ENCODE measurements around the gene POU3F1.

The POU3F1 gene

DNA sequence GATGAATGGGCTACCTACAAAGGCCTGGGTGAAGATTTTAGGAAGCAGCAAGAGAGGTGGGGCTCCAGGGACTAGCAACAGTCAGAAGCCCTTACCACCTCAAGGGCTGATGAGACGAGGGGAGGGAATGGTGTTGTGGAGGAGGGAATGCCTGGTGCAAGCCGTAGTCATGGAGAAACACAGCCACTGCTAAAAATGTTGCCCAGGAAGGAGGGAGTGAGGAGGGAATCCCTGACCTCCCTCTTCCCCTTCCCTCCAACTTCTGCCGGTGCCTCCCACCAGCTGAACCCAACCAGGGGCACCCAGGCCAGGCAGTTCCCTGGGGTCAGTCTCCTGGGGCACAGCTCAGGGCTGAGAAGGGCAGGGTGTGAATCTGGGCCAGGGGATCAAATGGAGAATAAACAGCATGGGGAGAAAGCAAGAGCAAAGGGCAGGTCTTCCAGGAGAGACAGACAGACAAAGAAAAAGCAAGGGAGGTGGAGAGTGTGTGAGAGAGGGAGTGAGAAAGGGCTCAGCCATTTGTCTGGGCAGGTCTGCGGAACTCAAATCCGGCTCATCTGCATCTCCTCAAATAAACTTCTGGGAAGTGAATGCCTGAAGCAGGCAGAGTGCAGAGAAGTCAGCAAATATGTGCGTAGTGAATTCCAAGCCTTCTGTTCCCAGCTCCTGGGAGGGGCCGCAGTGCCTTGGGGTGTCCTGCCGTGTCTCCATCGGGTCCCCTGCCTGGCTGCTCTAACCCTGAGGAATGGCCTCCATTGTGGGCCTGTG lies 27.1 kb upstream of the POU3F1 start:
- DNase-seq: no peak

DNA sequence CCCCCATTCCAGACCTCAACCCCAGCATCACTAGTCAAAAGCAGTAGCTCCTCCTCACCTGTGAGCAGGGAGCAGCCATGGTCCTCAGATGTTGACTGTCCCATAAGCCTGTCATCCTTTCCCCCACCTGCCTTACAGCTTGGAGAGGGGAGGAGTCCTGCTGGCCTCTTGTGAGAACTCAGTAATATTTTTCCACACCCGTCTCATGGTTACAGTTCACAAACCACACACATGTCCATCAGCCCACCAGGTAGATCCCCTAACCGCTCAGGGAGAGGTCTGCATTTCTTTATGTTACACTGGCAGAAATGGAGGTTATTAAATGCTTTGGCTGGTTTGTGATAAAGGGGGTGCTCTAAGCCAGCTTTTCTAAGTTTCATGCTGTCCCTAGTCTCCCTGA lies 26.3 kb upstream of the POU3F1 start:
- no peak for DNase-seq

DNA sequence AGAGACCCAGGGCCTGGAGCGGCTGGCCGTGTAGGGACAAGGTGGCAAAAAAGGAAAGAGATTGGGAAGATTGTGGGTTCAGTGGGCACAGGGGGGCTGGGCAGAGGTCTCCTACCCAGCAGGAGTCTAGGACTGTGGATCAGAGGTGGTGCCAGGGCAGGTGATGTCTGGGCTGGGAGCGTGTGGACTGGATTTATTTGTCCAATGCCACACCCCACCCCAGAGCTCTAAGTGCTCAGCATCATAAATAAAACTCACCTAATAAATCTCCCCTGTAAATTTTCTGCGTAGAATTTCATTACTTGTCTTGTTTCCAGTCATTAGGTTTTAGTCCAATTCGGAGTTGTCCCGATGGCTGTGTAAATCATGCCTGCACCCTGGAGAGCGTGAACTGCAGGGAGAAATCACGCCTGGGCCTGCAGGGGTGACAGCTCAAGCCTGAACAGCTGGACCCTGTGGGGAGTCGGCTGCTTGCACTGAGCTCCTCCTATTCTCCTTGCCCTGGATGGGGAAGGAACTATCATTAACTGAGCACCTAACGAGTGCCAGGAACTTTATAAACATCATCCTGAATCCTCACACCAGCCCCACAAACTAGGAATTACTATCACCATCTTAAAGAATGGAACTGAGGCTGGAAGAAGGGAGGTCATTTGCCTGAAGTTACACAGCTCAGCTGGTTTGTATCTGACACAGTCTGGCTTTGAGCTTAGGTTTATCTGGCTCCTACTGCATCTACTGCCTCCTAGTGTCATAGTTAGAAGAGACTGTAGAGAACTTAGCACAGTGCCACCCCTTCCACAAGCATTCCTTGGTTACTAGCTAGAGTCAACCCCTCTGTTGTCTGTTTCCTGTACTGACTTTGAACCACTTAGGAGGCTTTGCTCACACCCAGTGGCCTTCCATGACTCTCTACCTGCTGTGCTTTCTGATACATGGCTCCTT lies 25.0 kb upstream of the POU3F1 start:
- DNase-seq: peak; percentile 66

DNA sequence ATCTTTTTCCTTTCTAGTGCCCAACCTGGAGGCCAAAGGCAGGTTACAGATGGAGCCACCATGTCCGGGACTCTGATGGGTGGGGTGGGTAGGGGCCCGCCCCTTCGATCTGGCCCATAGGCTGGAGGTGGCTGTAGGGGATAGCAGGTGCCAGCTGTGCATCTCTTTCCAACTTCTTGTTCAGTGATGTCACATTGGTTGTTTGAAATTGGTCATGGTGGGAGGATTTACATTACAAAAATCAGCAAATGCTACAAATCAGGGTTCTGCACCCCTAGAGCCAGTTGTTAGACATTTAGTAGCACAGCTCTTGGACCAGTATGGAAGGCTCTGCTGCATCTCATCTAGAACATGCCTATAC lies 22.4 kb upstream of the POU3F1 start:
- DNase-seq: no peak

DNA sequence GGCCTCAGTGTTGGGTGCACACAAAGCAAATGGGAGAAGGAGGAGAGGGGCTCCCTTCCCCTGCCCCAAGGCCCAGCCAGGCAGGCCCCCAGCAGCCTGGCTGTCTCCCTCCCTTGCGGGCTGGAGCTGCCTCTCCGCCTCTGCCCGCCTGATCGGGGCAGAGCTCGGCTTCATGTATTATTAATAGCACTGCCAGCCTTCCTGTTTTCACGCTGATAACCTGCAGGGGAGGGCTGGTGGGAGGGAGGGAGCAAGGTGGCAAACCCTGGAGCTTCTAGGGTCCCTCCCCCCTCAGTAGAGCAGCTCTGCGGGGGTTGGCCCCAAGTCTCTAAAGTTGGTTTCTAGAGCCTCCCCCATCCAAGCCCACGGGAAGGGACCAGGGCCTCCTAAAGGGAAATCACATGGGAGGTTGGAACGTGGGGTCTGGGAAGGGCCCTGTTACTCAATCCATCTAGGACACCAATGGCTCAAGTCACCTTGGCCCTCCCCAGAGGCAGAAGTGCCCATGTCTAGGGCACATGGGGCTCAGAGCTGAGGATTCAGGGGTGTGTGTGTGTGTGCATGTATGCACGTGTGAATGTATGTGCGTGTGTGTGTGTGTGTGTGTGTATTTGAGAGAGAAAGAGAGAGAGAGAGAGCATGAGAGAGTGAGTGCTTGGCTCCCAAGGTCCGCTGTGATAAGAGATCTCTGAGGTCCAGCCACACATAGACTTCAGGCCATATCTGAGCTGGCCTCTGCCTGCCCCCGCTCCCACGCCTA lies 21.8 kb upstream of the POU3F1 start:
- DNase-seq: peak; percentile 34

DNA sequence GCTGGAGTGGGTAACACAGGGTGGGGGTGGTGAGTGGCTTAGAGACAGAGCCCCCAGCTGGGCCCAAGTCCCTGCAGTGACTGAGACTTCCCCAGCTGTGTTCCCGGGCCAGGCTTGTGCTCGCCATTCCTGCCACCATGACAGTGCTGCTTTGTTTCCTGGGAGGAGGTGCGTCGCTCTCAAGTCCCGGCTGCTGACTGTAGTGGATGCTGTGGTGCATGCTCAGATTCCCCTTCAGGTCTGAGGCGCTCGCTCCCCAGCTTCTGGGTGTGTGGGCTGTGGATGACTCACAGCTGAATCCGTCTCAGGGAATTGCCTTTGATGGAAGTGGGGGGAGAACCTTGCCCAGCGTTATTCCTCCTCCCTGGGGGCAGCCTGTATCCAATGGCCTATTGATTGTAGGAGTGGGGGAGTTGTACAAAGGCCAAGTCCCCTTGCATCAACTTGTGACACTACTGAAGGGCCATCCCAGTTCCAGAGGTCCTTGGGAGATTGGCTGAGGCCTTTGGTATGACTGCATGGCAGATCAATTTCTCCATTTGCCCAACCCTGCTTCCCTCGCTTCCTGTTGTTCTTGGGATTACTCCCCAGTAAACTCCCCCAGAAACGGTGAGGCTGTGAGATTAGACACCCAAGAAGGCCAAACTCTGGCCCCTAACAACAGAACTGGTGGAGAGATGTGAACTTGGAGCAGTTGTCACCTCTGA lies 17.8 kb upstream of the POU3F1 start:
- DNase-seq: no peak

DNA sequence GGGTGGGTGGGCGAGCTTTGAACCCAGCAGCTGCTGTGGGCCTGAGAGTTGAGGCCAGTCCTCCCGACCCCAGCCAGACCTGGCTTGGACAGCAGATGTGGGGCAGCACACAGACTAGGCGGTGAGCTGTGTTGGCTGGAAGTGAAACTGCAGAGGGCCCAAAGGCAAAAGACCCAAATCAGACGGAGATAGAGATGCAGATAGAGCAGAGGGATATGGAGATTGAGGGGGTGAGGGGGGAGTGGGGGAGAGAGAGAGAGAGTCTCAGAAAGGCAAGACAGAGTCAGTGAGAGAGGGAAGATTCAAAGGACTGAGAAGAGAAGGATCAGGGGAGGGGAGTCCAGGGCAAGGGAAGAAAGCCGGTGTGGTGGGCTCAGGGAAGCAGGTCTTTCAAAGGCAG lies 17.0 kb upstream of the POU3F1 start:
- no peak for DNase-seq

DNA sequence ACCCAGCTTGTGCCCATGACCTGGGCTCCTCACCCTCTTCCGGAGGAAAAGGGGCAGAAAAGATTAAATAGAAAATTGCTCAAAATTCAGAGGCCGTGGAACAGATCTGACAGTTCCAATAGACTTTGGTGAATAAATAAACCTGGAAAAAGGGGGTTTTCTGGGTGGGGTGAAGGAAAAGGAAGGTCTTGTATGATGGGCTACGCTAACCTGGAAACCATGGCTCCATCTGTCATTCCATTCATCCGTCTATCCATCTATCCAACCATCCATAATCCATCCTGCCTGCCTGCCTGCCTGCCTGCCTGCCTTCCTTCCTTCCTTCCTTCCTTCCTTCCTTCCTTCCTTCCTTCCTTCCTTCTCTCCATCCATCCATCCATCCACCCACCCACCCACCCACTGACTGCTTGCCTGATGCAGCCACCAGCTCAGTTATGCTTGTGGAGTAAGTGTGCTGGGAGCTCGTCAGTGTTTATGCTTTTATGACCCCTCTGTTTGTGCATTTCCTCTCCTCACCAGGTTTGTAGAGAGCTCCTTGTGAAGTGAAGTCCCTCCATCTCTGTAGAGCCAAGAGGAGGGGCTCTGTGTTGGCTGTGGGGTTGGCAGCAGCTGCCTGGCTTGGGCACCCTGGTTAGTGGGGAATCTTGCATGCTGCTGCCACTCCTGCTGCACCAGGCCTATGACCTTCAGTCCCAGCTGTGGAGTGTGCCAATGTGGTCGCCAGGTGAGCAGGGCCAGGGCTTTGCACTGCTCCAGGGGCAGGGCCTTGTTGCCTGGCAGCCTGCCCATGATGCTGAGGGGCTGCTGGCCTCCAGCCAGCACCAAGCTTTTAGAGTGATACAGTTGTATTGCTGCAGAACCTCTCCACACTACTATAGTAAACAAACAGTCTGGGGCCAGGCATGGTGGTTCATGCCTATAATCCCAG lies 16.0 kb upstream of the POU3F1 start:
- no peak for DNase-seq

DNA sequence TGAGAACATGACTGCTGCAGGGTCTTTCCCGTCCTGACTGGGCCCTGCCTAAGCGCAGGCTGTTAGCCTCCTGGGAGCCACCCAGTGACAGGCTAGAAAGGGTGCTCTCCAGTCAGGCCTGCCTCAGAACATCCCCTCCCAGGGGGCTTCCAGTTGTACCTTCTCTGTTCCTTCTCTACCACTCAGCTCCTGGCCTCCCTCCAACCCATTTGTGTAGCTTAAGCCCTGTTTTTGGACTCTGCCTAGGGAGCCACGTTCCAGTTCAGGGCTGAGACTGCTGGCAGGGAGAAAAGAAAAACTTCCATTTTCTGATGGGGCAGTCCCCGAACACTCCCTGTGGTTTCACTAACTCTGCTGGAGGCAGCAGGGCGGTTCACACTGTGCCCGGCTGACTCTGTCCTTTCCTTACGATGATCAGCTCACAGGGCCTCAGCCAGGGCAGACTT lies 15.3 kb upstream of the POU3F1 start:
- no peak for DNase-seq

DNA sequence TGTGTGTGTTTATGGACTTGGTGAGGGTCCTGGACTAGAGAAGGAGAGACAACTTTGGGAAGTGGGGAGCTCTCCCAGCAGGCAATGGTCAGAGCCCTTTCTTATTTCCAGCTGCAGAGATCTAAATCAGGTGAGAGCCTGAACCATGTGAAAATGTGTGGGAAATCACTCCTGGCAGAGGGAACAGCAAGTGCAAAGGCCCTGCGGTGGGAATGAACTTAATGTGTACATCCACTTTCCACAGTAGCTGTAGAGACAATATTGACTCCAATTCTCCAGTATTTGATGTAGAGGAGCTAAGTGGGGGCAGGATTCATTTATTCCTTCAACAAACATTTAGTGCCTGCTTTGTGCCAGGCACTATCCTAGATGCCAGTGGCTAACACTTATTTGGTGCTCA lies 14.7 kb upstream of the POU3F1 start:
- DNase-seq: no peak

DNA sequence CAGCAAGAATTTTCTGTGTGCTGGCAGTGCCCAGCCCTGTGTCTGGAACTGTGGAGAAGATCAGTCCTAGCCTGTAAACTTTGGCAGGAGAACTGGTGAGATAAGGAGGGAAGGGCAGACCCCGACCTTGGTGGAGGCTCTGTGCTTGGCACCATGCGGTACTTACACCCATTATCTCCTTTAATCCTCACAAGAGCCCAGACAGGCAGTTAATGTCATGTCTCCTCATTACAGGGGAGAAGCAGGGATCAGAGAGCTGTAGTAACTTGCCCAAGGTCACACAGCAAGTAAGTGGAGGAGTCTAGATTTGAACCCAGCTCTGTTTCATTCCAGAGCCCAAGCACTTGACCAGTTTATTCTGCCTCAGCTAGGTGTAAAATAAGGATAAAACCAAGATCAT lies 13.9 kb upstream of the POU3F1 start:
- peak; percentile 63 for DNase-seq

DNA sequence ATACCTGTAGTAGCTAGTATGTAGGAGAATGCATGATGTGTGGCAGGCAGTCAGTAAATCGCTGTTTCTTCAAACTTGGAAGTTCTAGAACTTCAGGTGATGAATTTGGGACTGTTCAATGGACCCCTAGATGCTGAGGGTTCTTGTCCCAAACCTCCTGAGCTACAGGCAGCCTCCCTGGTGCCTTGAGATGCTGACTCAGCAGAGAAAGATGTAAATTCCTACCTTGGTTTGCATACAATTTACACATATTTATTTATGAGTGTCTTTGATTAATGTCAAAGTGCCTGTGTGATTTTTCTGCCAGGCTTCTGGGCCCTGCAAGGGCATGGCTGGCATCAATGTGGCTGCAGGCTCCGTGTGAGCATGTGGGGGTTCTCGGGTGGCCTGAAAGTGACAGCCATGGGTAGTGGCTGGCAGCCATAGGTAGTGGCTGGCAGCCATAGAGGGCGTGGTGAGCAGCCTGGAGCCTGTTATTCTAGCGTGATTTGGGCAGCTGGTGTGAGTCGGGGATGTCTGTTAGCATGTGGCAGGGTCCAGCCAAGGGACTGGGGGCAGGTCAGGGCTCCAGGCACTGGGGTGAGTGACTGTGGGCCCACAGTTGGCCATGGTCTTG lies 13.2 kb upstream of the POU3F1 start:
- DNase-seq: no peak

DNA sequence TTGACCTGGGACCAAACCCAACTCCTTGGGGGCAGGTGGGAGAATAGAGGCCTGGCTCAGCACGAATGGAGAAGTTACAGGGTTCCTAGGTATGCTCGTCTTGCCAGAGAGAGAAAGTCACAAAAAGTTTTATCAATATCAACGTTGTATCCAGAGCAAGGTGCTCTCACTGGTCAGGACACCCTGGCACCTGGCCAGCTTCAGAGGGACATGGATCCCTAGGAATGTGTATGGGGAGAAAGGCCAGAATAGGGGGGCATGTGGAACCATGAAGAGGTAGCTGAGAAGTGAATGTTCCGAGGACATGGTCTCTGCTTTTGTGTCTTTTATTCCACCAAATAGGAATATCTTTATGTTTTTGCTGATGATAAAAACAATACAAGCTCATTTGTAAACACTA lies 9.4 kb upstream of the POU3F1 start:
- DNase-seq: no peak

DNA sequence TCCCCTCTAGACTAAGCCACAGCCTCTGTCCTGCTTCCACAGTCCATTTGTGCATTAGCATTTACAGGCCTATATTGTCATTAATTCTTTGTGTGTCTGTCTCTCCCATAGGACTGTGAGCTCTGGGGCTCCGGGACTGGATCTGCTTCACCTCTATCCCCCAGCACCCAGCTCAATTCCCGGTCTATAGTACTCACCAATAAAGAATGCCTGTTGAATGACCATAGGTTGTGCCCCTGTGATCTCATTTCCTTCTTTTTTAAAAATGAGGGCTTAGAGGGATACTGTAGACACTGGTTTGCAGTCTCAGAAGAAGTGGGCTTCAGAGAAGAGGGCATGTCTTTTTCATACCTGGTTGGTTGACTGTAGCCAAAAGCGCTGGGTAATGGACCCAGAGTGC lies 8.8 kb upstream of the POU3F1 start:
- DNase-seq: no peak

DNA sequence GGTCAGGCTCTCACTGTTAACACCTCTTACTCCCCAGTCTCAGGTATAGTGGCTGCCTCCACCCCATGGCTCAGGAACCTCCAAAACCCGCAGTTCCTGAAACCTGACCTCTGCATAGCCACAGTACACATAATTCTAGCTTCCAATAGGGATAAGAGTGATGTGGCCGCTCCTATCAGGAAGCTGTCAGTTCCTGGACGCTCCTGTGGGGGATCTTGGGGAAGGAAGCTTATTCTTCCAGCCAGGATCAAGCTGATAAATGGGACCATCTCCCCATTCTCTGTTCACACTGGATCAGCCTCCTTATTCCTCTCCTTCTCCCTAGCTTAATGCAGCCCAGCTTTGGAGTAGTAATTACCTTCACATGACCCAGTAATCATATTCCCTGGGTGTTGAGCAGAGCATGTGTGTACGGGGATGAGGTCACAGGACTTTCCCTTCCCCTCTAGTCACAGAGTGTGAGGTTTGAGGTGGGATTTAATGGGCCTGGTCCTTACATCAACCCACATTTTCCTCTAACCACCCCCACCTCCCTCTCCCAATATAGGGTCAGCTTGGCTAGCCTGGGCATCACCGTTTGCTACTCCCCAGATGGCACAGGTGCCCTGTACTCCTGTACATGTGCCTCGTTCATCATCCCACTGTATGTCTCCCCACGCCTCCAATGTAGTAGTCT lies 7.0 kb upstream of the POU3F1 start:
- no peak for DNase-seq

DNA sequence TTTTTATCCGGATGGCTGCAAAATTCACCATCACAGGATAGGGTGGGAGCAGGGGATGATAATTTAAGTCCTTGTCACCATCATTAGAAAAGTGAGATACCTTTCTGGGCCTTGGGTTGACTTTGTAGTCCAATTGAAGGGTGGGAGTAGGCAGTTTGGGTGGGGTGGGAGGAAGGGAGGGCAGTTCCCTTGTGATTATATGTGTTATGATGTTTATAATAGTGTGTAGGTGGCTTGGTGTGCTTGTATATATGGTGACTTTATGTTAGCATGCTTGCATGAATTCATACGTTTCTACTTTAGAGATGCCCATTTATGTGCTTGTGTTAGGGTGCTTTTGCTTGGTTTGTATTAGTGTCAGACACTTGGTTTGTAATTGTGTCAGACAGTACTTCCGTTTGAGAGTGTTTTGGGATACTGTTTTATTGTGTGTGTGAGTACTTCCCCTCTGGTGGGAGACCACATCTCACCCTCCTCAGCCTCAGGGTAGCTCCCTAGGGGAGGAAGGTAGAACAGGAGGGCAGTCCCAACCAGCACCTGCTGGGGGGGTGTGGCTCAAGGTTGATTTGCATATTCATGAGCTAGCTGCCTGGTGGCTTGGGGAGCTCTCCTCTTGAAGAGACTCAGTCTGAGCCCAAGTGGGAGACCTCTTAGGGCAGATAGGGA lies 6.3 kb upstream of the POU3F1 start:
- DNase-seq: no peak

DNA sequence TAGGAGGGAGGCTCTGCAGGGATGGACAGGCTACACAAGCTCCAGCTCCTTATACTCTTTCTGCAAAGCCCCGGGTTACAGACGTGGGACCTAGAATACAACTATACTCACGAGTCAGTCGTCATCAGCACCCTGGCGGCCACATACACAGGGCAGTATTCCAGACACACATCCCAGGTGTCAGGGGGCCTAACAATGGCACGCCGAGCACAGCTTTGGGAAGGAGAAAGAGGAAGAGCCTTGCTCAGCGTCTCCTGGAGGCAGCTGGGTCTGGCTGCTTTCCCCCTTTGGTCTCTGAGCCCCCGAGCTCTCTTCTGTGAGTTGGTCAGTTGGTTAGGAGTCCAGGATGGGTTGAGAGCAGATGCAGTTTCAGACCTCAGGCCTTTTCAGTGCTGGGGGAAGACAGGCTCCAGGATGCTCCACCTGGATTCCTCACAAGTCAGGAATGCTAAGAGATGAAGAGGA lies 4.5 kb upstream of the POU3F1 start:
- no peak for DNase-seq

DNA sequence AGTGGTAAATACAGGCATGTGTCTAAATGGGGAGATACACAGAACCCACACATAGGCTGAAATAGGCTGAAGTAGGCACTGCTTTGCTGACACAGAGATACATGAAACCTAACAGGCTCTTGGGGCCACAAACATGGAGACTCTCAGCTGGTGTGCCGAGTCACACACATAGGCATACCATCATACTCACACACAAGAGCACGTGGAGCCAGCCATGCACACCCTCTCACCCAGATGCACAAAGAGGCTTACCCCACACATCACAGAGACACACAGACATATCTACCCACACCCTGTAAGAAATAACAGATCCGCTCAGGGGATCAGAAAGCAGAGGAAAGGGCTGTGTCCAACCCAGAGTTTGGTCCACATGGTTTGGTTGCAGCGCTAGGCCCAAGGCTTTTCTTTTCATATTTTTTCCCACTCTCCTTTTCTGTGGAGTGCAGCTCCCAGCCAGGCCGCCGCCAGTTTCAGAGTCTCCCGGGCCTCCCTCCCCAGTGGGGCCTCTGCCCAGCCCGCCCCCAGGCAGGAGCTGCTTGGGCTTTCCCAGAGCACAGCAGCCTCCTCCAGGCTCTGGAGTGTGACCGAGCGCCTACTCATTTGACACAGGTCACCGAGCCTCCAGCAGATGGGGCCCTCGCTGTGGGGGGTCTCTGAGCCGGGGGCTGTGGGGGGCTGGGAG lies 3.9 kb upstream of the POU3F1 start:
- no peak for DNase-seq

DNA sequence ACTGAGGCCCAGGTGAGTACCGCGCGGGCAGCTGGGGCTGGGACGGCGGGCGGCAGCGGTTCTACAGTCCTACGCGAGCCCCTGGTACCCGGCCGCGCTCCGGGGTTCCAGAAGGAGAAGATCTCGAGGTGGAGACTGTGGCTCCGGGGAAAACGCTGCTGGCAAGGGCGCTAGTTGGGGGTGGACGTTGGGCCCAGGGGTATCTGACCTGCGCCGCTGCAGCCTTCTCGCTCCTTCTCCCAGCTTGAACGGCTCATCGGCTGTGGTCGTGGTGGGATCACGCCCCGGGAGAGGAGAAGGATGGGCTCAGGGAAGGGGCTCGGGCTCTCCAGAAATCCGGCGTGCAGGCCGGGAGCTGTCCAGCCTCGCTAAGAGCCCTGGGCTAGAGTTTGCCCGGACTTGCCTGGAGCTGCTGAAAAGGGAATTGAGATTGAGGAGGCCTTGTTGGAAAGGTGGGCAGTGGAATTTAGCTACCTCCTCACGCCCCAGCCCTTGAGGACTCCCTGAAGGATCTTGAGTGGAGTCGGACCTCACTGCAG lies 1.1 kb upstream of the POU3F1 start:
- DNase-seq: no peak
